Fibroblast of gingiva (primary cell): ENCODE results near the gene ATP8B4.

ENCODE experiments used
- DNase-seq: peaks from one replicate; pipeline ENCODE4 v3.0.0-alpha.2; 2011; ENCODE audit warnings: low read depth

The ATP8B4 gene

GRCh38 chr15:49813625-49814024 lies 305.4 kb downstream of the ATP8B4 start:
- DNase-seq = no peak

GRCh38 chr15:49810720-49811119 lies 308.3 kb downstream of the ATP8B4 start:
- peak; percentile 25 for DNase-seq

DNA sequence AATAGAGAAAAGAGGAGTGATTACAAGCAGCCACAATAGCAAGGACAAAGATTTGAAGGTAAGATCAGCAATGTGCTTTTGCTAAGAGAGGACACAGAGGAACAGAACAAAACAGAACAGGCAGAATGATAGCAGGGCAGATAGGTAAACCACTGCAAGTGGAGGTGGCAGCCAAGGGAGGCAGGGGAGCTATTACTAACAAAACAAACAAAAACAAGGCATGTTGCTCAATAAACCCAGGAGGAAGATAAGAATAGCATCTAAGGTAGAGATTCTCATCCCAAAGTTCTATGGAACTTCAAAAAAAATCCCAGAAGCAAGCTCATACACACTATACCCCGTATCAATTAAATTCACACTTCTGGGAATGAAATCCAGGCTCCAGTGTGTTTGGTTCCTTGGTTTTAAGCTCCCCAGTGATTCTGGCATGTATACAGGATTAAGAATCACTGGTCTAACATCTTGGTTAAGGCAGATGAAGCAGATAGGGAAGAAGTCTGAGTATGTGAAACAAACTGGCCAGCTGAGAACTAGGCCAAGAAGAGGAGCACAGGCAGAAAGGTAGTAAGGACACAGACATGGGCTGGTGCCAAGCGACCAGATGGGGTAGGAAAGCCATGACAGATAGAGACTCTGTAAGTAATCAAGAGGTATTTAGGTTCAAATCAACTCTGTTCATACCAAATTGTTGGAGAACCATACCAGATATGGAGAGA lies 309.0 kb downstream of the ATP8B4 start:
- DNase-seq = no peak

- peak; percentile 13 for DNase-seq
These were observed 310.7 kb downstream of the ATP8B4 start for GRCh38 chr15:49808341-49808740.
